Measurements from ENCODE around the gene SLC39A10.

GRCh38 chr2:195638750-195639149, 18.3 kb upstream of the SLC39A10 start:
- TF ChIP-seq CTCF (IDR thresholded peaks at IDR 0.05), result no peak
- TF ChIP-seq EZH2 (IDR thresholded peaks at IDR 0.05; ENCODE audit: borderline replicate concordance, insufficient read depth, low read depth, low read length, poor library complexity, severe bottlenecking), result no peak
